GM12875 (cell line): ENCODE results near the gene PPP1R18.

Source experiments
- H3K4me3 ChIP-seq: one replicate; pipeline ENCODE4 v1.5.1; 2011; ENCODE audit warnings: low read depth, low read length, control low read depth
- TF ChIP-seq, protein P1 (sequence below): IDR thresholded peaks from 2 replicates; pipeline ENCODE4 v1.5.1; 2011; ENCODE audit warnings: low read depth, mild to moderate bottlenecking, control low read depth, inconsistent platforms, low read length, moderate library complexity, borderline replicate concordance; ENCODE audit not compliant: insufficient read depth

PPP1R18 gene

DNA sequence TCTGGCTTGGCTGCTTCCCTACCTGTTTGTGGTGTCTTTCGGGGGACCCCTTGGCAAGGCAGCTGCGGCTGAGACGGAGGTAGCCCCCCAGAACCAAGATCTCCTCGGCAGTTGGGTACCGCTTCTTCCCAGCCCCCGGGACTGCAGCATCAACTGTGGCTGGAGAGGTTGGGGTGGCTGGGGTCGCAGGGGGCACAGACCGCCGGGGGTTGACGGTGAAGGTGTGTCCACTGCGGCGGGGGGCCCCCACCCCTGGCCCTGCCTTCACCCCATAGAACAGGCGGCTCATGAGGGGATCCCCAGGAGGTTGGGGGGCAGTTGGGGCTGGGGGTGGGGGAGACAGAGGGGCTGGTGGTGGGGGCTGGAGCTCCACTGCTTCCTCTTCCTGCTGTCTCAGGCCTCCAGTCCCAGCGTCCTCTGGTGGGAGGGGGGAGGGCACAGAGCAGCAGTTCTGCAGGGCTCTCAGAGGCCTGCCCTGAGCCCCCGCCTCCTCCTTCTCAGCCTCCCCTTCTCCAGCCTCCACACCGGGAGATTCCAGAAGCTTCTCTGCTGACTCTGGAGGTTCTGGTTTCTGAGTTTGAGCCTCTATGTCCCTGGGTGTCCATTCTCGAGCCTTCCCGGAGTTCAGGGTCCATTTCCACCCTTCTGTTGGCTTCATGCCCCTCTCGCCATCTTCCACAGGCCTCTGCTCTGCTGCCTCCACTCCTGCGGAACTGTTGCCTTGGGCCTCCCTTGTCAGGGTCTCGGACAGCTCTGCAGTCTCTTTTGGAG is 1.9 kb downstream of the PPP1R18 start:
- H3K4me3 ChIP-seq: peak overlapping the region; percentile 76
- TF ChIP-seq, protein P1, sequence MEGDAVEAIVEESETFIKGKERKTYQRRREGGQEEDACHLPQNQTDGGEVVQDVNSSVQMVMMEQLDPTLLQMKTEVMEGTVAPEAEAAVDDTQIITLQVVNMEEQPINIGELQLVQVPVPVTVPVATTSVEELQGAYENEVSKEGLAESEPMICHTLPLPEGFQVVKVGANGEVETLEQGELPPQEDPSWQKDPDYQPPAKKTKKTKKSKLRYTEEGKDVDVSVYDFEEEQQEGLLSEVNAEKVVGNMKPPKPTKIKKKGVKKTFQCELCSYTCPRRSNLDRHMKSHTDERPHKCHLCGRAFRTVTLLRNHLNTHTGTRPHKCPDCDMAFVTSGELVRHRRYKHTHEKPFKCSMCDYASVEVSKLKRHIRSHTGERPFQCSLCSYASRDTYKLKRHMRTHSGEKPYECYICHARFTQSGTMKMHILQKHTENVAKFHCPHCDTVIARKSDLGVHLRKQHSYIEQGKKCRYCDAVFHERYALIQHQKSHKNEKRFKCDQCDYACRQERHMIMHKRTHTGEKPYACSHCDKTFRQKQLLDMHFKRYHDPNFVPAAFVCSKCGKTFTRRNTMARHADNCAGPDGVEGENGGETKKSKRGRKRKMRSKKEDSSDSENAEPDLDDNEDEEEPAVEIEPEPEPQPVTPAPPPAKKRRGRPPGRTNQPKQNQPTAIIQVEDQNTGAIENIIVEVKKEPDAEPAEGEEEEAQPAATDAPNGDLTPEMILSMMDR: no peak

DNA sequence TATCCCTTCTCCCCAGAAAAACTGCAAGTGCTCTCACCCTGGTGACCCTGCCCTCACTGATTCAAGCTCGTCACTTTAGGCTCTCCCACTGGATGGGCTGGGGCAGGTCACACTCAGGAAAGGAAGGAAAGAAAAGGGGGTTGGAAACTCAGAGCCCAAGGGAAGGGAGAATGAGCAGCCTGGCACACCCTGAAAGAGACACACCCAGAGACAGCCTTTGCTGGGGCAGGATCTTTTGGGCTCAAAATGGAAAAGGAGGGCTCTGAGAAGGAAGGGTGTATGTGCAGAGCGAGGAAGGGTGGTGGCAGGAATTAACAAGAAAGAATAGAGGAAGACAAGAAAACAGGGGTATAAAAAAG is 2.5 kb downstream of the PPP1R18 start:
- peak overlapping the region; percentile 76 for H3K4me3 ChIP-seq
- TF ChIP-seq, protein P1: no peak

DNA sequence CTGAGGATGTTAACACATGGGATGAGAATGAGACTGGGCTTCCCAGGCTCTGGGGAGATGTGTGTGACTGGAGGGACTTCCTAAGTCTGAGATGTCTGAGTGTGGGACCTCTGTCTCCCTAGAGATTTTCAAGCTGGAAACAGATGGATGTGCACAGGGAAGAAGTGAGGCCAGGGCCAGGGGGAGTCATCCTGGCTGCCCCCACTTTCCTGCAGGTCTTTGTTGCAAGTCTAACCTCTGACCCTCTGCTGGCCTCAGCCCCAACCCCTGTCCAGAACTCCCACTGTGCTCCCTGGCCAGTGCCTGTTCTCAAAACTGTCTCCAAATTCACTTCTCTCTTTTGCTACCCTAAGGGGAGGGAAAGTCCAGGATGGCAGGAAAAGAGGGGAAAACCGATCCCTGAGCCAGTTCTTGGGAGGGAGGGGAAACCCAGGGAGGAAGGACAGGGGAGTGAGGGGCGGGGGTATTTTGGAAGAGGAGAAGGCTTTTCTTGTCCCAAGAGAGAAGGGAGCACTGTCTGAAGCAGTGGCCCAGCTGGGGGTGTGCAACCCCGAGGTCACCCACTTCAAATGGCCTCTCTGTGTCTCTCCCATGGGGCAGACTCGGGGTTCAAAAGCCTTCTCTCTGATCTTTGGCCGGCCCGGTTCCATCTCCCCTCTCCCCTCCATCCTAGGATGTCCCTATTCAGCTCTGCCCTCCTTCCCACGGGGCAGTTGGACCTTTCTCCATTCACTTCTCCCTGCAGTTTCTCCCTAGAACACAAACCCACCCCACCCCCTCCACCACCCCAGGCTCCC is 3.1 kb downstream of the PPP1R18 start:
- TF ChIP-seq, protein P1: no peak
- peak overlapping the region; percentile 76 for H3K4me3 ChIP-seq

DNA sequence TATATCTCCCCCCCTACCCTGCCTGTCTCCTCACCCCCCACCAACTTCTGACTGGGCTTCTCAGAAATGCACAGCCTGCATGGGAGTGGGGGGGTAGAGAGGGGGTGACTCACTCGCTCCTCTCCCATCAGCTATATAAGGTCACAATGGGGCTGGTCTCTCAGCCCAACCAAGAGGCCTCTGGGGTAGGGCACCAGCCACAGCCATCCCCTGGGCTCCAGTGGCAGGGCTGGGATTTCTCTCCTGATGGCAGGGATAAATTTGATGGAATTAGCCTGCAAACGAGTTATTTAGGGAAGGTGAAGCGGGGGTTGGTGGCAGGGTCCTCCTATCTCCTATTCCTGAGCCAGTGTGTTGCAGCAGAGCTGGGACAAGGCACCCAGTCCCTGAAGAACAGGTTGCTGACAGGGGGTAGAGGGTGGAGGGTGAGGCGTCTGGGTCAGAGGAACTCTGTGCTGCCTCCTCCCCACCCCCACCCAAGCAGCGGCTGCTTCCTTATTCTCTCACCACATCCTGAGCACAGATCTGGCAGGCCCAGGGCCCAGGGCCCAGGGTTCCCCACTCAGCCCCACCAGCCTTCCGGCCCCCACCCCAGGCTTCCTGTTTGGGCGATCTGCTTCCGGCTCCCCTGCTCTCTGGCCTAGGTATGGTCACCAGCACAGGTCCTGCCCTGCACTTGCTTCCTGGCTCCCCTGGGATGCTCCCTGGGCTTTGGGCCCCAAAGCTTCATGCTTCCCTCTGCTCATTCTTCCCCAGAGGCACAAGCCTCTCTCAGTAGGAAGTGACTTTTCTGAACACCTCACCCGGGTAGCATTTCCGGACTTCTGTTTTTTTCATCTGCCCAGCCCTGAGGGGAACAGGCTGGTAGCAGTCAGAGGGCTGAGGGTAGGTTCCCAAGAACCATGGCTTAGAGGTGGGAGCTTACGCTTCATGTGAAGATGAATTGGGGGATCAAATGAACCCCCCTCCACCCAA is 4.0 kb downstream of the PPP1R18 start:
- H3K4me3 ChIP-seq: peak overlapping the region; percentile 76
- TF ChIP-seq, protein P1: no peak

DNA sequence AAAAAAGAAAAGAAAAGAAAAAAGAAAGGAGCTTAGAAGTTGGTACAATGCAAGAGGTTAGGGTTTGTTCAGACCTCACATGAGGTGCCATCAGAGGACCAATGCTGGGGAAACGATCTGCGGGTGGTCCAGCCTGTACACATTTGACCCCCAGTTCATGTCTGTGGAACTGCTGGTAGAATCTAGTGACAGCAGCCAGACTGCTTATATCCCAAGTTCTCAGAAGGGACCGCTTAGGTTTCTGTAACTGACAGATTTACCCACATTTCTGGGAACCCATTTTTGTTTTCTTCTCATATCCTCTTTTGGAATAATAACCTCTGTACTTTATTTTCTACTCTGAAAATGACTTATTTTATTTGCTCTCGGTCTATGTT is 4.7 kb downstream of the PPP1R18 start:
- TF ChIP-seq, protein P1: no peak
- H3K4me3 ChIP-seq: peak overlapping the region; percentile 76

DNA sequence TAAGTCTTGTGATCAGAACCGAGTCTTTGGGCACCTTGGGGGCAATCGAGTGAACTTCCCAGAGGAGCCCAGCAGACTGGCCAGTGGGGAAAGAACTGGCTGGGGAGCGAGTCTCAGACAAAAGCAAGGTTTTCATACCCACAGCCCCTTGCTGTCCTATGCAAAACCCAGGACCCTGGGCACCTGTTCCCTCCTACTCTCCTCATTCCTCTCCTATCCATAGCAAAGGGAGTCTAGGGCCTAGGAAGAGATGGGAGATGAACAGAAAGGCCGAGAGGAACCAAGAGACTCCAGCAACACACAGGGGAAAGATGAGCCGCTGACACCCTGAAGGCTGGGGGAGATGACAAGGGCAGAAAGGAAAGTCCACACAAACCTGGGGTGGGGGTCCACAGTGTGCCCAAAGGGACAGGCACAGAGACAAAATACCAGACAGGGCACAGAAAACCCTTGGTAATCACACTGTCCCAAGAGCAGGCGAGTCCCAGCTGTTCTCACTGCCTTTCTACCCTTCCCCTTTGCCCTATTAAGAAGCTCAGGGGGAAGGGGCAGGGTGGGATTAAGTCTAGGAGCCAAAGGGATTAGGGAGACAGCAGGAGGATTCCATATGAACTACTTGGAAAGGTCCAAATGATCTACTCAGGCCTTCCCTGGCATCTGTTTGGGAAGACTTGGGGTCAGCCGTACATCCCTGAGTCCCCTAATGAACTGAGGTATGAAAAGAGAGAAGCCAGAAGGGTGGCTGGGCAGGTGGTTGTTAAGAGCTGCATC is 6.5 kb downstream of the PPP1R18 start:
- H3K4me3 ChIP-seq: peak overlapping the region; percentile 17

More for the DNA sequence above, 6.5 kb downstream of the PPP1R18 start:
- TF ChIP-seq, protein P1: no peak
